CD4-positive, alpha-beta T cell treated with Interleukin-2 at 100 ng/mL for 4 hours (primary cell): ENCODE measurements around the gene CDC14B.

ENCODE experiments used
- DNase-seq: peaks from one replicate; pipeline ENCODE4 v3.0.0-alpha.2; 2020; ENCODE audit warnings: low spot score

CDC14B gene

DNA sequence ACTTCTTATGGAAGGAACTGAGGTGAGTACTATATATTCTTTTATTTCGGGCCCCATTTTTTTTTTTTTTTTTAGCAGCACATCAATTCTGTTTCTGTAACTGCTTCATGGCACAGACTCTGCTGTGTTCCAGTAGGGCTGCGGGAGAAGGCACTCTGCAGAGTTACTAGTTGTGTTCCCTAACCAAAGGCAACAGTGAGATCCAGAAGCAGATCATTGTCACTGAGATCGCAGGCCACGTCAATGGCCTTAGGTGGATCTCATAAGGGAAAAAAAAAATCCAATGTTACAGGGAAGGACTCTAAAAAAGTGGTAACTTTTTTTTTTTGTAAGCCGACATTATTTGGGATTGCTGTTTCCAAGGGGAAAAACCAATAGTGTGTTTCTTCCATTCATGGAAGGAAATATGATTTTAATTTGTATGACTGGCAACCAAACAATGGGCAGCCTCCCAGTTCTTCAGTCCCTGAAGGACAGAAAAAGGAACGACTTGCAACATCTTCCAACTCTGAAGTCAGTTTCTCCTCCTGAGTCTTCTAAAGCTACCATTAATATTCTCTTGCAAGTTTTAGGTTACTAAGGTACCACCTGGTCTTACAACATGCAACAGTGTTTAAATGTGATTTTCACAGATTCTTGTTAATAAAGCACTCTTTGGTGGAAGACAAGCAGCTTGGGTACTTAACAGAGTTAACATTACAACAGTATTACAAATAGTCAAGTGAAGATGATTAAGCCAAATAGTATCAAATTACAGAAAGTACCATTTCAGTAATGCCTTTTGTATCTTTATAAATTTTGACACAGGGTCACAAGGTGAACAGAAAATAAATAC is 116.9 kb downstream of the CDC14B start:
- DNase-seq: no peak

DNA sequence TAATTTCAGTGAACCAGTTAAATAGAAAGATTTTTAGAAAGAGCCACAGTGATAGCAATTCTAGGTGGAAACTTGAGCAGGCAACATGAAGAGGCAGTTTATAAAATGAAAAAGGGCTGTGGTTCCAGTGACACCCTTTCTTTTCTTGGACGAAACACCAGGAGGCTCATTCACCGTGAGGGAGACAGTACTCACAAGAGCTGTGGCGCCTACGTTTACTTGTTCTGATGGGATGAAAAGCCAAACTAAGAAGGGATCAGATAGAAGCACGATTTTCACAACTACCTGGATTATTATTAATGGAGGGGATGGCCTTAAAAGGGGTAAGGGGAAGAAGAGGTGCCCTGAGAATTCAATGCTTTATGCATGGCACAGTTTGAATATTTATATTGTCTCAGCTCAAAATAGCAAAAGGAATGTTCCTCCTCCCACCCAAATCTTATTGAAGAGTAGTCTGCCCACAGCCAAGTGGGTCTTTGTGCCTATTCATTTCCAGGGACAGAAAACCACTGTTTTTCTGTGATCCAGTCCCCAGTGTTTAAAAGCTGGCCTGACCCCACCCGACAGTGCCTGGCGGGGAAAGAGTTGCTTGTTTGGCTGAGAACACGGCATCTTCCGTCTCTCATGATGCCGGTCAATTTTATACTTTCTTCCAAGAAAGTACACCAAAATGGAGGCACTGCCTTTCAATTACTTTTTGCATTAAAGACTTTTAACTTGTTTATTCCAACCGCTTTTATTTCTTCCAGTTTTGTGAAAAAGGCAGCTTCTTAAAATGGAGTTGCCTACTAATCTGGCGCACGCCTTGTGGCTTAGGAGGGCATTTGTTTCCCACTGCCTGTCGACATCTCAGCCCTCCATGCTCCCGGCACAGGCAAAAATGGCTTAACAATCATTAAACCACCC is 117.8 kb downstream of the CDC14B start:
- DNase-seq: no peak

DNA sequence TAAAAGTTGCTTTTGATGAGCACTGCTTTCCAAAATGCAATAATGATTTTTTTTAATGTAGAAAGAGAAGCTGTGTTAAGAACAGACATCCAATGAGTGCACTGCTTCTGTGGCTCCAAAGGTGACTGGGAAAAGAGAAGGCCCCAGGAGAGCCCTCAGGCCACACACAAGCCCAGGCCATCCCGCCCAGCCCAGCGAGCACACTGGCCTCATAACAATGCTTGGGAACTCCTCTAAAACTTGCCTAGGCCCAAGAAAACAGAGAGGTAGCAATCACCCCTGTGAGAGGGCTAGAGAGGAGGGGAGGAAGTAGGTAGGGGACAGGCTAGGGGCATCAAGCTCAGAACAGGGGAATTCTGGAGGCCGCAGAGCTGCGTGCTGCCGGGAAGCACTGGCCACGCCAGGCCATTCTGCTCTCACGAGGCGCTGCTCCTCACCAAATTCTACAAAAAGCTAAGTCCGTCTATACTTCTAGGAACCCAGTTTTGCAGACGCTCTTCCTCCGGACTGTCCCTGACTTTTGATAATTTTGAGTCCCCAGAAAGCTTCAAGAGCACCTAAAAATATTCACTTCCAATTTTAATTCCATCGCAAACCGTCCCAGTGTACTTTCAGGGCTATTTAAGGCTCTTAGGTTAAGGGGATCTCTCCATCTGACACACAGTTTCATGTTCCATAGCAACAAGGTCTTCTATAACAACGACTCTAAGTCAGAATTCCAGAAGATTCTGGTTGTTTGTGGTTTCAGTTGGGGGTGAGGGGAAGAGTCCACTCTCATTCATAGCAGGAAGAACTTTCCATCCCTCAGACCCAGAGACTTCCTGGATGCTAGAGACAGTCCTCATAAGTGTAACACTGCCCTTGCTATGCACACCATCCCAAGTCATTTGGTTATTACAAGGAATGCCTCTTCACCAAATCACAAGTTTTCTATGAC is 118.7 kb downstream of the CDC14B start:
- DNase-seq: no peak

DNA sequence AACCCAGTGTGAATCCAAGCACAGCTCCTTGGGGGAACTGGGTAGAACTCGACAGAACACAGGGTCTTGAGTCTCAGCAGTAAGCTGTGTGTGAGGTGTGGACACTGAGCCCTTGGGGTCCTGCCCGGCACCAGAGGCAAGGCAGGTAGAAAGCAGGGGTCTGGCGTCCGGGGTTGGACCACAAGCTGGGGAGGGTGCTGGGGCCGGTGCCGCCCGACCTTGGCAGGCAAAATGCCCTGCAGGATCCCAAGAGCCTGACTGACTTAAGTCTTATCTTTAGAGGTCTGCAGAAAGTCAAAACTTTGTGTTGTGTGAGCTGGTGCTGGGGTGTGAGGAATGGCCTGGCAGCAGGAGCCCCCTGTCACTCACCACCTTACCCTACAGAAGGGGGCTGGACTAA is 120.4 kb downstream of the CDC14B start:
- no peak for DNase-seq

DNA sequence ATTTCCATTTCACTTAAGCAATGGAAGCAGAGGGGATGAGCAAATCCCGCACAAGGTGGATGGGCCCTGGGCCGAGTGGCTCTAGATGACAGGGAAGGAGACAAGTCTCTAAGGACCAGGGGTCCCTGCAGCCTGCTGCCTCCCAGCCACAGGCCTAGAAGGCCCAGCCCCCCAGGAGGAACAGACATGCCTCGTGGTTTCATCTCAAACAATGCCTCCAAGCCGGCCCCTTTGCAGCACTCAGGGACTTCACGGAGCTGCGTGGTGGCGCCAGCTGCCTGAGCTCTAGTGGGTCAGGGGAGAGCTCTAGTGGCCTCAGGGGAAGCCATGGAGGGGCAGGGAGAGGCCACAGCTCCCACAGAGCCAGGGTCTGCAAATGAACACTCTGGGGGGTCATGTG is 120.8 kb downstream of the CDC14B start:
- no peak for DNase-seq

DNA sequence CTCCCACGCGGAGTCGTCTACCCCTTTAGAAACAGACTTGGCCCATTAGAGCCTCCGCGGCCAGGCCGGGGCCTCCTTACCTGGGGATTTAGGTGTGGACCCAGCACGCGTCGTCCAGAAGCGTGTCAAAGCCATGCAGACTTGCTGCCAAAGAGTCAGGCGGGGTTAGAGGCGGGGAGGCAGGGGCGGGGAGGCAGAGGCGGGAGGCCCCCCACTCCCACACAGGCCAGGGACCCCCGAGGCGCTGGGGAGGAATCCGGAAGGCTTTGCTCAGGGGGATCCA is 122.6 kb downstream of the CDC14B start:
- DNase-seq: no peak

DNA sequence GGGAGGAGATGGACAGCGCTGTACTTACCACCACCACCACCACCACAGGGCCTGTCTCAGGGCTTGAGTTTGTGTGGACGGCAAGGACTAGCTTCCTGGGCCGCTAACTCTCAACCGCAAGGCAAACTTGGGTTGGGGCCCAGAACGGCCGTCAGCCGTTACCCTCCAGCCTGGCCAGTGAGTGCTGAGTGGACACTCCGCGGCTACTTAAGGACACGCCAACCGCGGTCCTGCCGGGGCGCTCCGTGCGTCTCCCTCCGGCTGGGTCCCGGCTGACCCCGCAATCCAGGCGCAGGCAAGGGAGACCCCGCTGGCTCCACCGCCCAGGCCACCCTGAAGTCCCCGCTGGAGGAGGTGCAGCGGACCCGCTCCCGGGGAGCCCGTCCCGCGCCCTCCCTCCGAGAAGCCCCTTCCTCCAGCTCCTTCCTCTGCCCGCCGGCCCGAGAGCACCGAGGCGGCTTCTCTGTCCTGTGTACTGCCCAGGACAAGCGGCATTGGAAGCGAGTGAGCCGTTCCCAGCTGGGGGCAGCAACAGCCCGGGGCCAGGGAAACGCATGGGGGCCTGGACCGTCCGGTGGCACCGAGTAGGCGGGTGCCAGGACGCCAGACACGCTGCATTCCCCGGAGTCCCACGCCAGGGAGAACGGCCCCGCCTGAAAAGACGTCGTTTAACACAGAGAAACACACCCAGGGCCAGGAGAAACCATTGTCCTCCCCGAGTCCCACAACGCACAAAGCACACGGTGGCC is 123.1 kb downstream of the CDC14B start:
- DNase-seq: no peak

DNA sequence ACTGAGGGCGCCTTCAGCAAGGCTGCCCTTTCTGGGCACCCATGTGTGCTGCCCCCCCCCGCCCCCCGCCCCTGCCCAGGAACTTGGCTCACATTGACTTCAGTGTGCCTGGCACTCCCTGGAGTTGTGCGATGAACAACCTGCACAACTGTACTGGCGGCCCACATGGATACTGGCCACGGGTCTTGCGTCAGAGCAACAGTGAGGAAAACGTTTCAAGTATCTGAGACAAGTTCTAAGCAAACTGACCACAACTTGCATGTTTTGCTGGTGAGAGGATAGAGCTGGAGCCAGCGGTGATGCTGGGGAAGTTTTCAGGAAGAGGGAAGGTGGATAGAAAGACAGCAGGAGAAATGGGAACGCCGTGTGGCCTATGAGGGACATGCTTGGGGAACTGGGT is 124.3 kb downstream of the CDC14B start:
- no peak for DNase-seq

DNA sequence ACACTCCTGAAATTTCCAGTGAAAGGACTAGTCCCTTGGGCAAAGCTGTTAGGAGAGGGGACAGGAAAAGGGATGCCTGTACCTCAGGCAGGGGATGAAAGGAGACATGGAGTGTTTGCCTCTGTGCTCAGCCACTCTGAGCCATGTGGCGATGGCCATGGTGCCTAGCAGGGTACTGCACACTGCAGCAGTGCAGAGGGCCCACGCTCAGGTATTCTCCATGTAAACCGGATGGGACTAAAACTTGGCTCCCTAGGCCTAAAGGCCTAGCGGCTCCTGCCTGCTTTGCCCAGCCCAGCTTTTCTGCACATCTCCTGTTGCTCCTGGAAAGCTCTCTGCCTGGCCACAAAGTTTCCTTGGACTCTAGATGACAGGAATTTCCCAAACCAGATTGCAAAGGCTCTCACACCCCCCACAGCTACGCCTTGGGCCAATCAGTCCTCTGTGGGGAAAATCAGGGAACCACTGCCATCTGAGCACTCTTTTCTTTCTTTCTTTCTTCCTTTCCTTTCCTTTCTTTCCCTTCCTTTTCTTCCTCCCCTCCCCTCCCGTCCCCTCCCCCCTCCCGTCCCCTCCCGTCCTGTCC is 125.3 kb downstream of the CDC14B start:
- no peak for DNase-seq

DNA sequence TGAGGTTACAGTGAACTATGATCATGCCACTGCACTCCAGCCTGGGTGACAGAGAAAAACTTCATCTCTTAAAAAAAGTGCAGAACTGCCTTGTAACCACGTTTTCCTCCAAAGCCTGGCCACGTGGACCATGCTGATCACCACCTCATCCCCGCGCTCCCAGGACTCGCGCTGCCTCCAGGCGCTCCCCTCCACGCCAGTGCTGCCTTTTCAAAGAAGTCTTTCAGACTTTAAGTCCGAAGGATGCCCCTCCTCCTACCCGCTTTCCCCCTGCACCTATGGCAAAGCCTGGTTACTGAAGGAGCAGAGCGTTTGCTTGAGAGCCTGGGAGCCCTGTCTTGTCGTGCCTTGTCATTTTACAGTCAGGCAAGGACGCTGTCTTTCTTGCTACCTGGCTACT is 125.9 kb downstream of the CDC14B start:
- no peak for DNase-seq

DNA sequence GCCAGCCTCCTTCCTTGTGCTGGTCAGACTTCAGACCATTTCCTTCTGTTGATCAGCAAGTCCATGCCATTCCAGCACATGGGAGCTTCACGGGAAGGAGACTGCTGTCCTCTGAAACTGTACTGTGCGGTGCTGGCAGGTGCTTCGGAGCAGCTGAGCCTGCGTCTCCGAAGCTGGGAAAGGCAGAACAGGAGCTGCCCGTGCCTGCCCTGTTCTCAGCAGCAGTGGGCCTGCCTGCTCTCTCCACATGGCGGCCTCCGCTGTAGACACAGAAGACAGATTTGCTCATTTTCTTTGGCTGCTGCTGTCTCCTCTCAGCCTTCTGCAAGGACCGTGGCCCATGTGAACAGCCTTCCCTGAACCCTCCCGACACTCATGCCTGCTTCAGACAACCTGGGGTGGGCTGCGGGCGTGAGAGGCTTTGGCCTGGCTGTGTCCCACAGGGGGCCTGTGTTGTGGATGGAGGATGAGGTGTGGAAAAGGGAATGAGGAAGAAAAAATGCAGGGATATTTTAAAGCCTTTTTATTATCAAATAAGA is 126.6 kb downstream of the CDC14B start:
- no peak for DNase-seq

DNA sequence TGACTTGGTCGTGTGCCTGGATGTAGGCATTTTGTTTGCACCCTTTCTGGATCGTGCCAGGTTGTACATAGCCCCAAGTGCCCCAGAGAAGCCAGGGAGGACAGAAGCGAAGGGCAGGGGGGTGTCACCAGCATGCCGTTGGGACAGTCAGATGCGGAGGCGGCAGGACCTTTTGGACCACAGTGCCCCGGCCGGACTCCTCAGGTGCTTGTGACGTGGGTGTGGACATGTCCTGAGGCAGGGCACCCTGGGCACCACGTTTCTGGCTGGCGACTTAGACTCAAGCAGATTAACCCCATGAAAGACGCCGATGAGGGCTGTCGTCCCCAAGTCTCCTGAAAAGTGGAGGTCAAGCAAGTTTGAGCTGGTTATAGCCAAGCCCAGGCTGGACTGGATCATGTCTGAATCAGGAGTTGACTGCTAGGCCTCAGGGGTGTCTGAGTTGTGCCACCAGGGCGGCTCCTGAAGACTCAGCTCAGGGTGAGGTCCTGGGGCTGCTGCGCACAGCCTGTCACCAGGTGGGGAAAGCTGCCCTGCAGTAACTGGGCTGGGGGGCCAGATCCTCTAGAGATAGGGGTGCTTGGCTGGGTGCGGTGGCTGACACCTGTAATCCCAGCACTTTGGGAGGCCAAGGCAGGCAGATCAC is 127.6 kb downstream of the CDC14B start:
- no peak for DNase-seq

DNA sequence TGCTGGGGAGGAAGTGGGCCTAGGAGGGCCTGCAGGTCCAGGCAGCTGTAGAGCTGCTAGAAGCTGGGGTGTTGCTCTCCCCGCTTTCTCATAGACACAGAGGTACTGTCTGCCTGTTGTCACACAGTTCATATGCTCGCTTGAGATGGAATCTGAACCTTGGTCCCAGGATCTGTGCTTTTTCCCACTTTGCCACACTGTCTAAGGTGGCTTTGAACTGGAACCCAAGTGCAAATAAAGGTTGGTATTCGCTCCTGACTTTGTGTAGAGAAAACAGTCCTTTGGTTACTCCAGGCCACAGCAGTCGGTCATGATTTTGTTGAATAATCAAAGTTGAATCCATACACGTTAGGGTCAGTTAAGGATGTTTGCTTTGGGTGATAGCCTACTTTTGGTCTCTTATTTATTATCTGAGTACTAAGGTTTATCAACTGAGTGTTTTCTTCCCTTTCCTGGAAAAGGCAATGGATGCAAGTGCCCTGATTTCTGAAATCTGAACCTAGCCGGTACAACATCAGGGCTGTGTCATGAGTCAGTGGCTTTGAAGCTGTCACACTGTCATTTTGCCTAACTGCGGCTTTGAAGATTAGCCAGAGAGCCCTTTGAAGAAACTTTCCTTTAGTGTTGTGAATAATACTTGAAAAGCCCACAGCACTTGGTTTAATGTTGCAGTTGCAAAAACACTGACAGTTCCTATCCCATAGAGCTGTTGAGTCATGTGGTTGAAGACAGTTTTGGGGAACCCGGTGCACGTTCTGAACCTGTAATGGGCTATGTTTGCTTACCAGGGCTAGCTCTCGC is 128.4 kb downstream of the CDC14B start:
- peak; percentile 42 for DNase-seq

DNA sequence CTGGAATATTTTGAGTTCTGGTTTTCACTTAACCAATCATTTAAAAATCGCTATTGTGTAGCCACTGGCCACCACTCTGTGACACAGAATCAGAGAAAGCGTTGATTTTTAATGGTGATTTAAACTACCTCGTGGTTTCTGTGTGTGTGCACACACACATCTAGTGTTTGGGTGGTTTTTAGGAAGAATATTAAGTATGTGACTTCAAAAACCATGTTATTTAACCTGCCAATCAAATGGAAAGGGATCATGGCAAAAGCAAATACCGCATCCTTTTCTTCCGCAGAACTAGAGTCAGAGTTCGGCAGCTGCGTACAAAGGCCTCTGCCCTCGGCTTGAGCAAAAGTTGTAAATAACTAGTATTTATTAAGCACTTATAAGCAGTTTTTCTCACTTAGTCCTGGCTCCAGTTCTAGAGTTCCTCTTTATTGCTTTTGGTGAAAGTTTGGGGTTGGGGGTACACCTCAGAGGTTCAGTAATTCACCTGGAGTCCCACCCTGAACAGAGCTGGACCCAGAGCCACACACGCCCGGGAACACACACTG is 129.0 kb downstream of the CDC14B start:
- DNase-seq: no peak

DNA sequence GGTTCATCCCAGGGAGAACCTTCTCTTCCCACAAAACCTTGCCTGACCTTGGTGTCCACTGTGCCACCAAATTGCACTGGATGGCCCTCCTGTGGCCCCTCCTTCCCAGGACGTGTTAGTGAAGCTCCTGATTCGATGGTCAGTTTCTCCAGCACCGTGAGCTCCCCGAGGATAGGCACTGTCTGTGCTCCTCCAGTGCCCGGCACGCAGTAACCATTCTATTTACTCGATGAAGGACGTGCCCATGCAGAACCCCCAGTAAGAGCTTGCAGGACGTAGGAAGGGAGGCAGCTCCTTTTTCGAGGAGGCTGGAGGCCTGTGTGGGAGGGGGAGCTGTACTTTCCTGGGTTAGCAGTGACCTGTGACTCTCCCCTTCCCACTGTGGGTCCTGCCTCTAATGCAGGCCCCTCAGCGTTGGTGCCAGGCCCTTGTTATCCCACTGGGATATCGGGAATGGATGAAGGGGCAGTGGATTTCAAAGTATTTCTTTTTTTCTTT is 130.1 kb downstream of the CDC14B start:
- no peak for DNase-seq

DNA sequence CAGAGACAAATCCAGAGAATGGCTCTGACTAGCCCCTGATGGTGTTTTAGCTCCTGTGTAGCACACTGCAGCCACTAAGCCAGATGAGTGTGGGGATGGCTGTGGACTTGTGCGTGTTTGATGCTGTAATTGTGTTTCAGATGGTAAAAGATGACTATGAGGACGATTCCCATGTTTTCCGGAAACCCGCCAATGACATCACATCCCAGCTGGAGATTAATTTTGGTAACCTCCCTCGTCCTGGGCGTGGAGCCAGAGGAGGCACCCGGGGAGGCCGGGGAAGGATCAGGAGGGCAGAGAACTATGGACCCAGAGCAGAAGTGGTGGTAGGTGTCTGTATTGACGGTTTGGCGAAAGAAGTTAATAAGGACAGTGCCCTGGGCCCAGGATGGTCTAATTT is 131.7 kb downstream of the CDC14B start:
- no peak for DNase-seq

DNA sequence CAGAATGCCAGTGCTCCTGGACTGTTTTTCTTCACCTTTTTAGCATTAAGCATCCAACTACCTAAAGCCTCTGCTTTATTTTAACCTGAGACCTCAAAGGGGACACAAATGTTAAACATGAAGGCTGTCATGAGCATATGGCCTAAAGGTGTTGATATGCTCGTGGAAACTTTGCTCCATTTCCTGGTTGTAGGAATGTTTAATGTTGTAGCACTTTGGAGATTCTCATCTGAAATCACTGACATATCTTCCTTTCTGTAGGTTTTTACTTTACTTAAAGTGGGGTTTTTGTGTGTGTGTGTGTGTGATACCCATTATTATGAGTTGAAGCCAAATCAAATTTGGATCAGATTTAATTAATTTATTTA is 132.6 kb downstream of the CDC14B start:
- DNase-seq: no peak

DNA sequence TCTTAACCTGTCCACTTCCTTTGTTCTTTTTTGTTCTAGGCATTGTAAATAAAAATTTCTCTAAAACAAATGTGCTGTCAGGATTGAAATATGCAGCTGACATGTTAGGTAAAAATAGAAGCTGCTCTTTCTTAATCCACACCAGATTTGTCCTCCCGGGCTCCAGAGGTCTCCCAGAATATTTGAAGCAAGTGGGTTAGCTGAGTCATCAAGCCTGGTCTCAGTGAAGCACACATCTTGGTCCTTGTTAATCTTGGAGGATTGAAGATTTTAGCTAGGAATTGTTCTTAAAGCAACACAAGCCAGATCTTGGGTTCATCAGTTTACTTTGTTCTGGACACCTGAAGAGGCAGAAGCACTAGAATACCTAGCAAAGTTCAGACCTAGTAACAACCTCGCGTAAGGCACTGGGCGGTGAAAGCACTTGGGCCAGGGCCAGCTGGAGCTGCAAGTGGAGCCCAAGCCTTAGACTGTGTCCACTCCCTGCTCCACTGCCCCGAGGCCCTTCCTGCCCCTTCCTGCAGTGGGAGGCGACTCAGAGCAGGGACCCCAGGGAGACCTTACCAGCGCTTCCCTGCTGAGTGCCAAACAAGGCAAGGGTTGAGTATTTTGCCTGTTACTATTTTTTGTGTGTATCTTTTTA is 133.1 kb downstream of the CDC14B start:
- DNase-seq: no peak

DNA sequence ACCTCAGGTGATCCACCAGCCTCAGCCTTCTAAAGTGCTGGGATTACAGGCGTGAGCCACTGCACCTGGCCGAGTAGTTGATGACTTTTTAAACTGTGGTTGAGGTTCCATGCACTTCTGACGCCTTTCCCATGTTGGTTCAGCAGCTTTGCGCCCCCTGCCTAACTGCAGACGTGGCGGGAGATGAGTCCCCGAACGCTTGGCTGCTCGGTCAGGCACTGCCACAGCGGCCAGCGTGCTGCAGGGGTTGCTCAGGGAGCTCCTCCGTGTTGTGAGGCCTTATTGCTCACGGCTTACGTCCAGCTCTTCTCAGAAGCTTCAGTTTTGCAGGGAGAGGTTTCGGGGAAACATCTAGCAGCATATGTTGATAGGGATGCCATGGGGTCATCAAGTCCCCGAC is 134.4 kb downstream of the CDC14B start:
- DNase-seq: no peak
